GM21825 (cell line): ENCODE measurements around the gene TP63.
A peak's percentile ranks its signal among the peaks of the same experiment; 100 is the strongest.
"Not testable (repeated sequence)": the region's sequence is repeated elsewhere in the genome, so short reads cannot be mapped to it uniquely, and the experiment has no call there.

ENCODE experiments used
- ATAC-seq: cut with Tn5 transposase; IDR thresholded peaks from one replicate; pipeline ENCODE4 v1.9.1; 2021; ENCODE audit warnings: mild to moderate bottlenecking, moderate library complexity; ENCODE audit not compliant: unreplicated experiment

TP63 gene

DNA sequence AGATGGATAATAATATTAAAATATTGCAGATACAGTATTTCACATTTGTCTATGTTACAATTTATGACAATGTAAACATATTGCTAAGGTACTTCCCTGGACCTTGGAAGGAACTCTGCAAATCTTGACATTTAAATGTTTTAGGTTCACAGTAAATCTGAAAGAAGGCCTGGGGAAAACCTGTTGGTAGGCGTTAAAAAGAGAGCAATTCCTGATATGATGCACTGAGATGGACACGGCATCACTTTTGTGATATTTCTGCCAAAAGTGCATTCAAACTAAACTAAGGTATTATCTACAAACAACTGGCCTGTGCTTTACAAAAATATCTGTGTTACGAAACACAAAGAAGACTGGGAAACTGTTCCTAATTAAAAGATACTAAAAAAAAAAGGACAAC is 6.1 kb upstream of the TP63 start:
- no peak for ATAC-seq

- ATAC-seq: no peak
Measured at GRCh38 chr3:189625572-189625971, 5.6 kb upstream of the TP63 start.

GRCh38 chr3:189626286-189626685 is 4.9 kb upstream of the TP63 start:
- ATAC-seq: no peak

DNA sequence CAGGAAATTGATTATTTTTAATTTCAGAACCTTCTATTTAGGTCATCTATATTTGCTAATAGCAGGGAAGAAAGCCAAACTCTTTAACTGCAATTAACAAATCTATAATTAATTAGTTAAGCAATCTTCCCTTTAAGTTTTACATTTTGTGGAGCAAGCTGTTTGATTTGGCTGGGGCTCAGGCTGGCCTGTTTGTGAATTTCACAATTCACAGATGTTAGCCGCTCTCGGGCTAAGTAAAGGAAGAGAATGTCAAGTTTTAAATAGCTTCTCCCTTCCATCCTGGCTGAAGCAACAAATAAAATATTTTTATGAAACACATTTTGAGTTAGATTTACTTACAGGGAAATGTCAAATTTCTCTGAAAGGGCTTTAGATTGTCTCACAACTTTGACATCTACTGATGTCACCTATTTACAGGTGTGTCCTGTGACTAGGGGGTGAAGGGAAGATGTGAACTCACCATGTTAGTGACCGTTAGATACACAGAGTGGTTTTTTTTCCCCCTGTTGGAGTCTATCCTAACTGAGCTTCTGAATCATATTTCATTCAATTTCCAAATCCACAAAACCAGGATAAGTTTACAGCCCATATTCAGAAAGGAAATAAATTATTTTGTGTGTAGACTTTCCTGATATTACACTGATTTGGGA is 1.3 kb upstream of the TP63 start:
- no peak for ATAC-seq

DNA sequence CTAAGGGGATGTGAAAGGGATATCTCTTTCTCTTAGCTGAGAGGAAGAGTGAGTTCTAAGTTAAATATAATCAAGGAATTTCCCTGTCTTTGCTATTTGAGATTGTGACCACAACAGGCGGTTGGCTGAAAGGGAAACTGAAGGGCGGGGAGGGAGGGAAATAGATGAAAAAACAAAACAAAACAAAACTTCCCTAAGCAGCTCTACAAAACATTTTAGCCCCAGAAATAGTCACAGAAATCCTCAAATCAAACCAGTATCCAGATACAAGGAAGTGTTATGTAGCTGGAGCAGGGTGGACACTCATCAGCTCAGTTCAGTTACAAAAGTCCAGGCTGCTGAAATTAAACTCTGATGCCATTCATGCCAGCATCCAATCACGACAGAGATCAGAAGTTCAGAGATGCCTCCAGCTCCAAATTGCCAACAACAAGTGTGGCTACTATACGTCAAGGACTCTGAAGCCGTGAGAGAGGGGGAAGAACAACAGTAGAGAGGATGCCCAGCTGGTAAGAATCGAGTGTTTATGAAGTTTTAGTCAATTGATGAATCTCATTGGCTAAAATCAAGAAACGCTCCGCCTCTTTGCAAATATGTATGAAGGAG is 319 bp upstream of the TP63 start:
- ATAC-seq: peak; percentile 76

GRCh38 chr3:189631409-189631808 is 220 bp downstream of the TP63 start:
- ATAC-seq: no peak

- no peak for ATAC-seq
Measured at GRCh38 chr3:189632242-189632641, 1.1 kb downstream of the TP63 start.

GRCh38 chr3:189635339-189635738 is 4.2 kb downstream of the TP63 start:
- no peak for ATAC-seq

GRCh38 chr3:189636048-189636447 is 4.9 kb downstream of the TP63 start:
- no peak for ATAC-seq

DNA sequence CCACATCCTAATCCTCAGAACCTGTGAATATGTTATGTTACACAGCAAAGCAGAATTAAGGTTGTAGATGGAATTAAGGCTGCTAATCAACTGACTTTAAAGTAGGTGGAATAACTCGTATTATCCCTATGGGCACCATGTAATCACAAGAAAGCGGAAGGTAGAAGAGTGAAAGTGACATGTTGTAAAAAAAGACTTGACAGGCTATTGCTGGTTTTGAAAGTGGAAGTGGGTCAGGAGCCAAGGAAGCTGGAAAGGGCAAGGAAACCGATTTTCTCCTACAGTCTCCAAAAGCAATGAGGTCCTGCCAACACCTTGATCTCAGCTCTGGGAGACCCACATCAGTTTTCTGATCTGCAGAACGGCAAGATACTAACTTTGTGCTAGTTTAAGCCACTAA is 6.6 kb downstream of the TP63 start:
- ATAC-seq: no peak

GRCh38 chr3:189638276-189639031 is 7.3 kb downstream of the TP63 start:
- ATAC-seq: no peak

DNA sequence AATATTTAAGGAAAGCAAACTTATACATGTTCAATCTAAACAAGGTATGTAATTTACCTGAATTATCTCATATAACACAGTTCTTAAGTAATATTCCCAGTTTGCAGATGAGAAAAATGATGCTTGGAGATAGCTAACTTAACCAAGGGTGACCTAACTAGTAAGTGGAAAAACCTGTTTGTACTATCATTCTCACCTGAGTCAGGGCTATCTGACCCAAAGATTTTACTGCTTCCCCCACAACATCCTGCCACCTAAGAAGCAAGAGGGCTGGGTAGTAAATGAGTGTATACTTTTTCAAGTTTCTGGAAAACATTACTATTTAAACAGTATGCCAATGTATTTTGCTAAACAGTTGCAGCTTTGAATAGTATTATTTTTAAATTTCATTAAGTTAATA is 10.6 kb downstream of the TP63 start:
- ATAC-seq: no peak

- no peak for ATAC-seq
Measured at GRCh38 chr3:189646853-189647542, 15.8 kb downstream of the TP63 start.

DNA sequence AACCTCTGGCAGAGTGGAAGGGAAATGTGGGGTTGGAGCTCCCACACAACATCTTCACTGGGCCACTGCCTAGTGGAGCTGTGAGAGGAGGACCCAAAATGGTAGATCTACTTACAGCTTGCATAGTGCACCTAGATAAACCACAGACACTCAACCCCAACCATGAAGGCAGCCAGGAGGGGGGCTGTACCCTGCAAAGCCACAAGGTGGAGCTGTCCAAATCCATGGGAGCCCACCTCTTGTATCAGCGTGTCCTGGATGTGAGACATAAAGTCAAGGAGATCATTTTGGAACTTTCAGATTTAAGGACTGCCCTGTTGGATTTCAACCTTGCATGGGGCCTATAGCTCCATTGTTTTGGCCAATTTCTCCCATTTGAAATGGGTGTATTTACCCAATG is 20.9 kb downstream of the TP63 start:
- ATAC-seq: no peak

DNA sequence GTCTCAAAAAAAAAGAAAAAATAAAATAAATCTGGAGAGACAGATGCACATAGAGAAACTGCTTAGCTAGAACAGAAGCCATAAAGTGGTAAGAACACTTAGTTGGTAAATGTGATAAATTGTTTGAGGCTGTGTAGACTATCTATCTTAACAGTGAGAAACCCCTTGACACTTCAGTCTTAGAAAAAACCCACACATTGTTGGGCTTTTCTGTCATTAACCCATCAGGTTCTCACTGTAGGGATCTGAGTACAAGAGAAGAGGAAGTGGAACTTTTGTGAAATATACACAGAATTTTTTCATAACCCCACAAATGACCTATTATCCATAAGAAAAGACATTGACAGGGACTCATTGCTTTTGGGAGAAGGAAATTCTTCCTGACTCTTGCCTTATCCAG is 24.4 kb downstream of the TP63 start:
- no peak for ATAC-seq

- ATAC-seq: no peak
Measured at GRCh38 chr3:189659571-189659970, 28.4 kb downstream of the TP63 start.

DNA sequence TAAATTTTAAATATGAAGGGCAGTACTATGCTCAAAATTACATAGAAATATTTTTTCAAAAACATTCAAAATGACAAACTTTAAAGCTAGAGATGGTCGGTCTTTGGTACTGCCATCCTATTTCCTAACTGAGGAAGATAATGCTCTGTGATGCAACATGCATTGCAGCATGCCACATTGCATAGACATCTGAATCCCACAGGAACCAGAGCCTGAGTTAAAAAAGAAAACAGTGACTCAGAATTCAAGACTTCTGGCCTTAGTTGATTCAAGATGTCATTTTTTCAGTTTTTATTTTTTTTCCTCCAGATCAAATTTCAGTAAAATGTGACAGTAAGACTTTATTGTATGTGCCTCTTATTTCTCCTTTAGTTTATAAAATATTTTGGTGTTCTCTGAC is 33.1 kb downstream of the TP63 start:
- ATAC-seq: no peak

- not testable (repeated sequence) for ATAC-seq
Measured at GRCh38 chr3:189672346-189672745, 41.2 kb downstream of the TP63 start.

GRCh38 chr3:189673535-189673934 is 42.3 kb downstream of the TP63 start:
- no peak for ATAC-seq

GRCh38 chr3:189674249-189674913 is 43.2 kb downstream of the TP63 start:
- no peak for ATAC-seq

DNA sequence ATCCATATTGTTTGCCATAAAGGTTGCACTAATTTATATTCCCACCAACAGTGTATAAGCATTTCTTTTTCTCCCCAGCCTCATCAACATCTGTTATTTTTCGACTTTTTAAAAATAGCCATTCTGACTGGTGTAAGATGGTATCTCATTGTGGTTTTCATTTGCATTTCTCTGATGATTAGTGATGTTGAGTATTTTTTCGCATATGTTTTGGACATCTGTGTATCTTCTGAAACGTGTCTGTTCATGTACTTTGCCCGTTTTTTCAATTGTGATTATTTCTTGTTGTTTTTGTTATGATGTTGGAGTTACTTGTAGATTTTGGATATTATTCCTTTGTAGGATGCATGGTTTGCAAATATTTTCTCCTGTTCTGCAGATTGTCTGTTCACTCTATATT is 46.5 kb downstream of the TP63 start:
- no peak for ATAC-seq
